ENCODE results near the gene LHPP.

GRCh38 chr10:124612611-124613498, 151.2 kb downstream of the LHPP start:
- no peak for TF ChIP-seq EZH2 (IDR thresholded peaks at IDR 0.05; ENCODE audit: borderline replicate concordance, low read length)
- TF ChIP-seq CTCF (IDR thresholded peaks at IDR 0.05; ENCODE audit: low read length), result no peak
